Activated CD4-positive, alpha-beta T cell treated with anti-CD3 and anti-CD28 coated beads for 1 hour (primary cell): Measurements from ENCODE around the gene PKNOX2.

Source experiments
- DNase-seq: peaks from one replicate; pipeline ENCODE4 v3.0.0-alpha.2; 2020

The PKNOX2 gene

GRCh38 chr11:125343718-125344131, 179.2 kb downstream of the PKNOX2 start:
- no peak for DNase-seq

- DNase-seq: no peak
These were observed 180.4 kb downstream of the PKNOX2 start for GRCh38 chr11:125344846-125345420.

- DNase-seq: no peak
These were observed 181.0 kb downstream of the PKNOX2 start for GRCh38 chr11:125345421-125346178.

- DNase-seq: no peak
These were observed 181.6 kb downstream of the PKNOX2 start for GRCh38 chr11:125346179-125346530.

GRCh38 chr11:125346565-125347260, 182.2 kb downstream of the PKNOX2 start:
- no peak for DNase-seq

GRCh38 chr11:125347261-125347585, 182.7 kb downstream of the PKNOX2 start:
- DNase-seq: no peak

- DNase-seq: no peak
These were observed 183.6 kb downstream of the PKNOX2 start for GRCh38 chr11:125348141-125348651.

GRCh38 chr11:125348674-125349309, 184.2 kb downstream of the PKNOX2 start:
- peak; percentile 19 for DNase-seq

GRCh38 chr11:125350206-125351032, 185.9 kb downstream of the PKNOX2 start:
- DNase-seq: no peak

- no peak for DNase-seq
These were observed 186.7 kb downstream of the PKNOX2 start for GRCh38 chr11:125351033-125351867.

GRCh38 chr11:125351868-125352250, 187.3 kb downstream of the PKNOX2 start:
- DNase-seq: no peak

- no peak for DNase-seq
These were observed 192.2 kb downstream of the PKNOX2 start for GRCh38 chr11:125356797-125357196.

- DNase-seq: no peak
These were observed 193.0 kb downstream of the PKNOX2 start for GRCh38 chr11:125357551-125357950.

- DNase-seq: no peak
These were observed 193.8 kb downstream of the PKNOX2 start for GRCh38 chr11:125358254-125358840.

GRCh38 chr11:125359130-125359529, 194.6 kb downstream of the PKNOX2 start:
- no peak for DNase-seq

- no peak for DNase-seq
These were observed 195.5 kb downstream of the PKNOX2 start for GRCh38 chr11:125360066-125360465.

- DNase-seq: no peak
These were observed 199.7 kb downstream of the PKNOX2 start for GRCh38 chr11:125364121-125364826.

GRCh38 chr11:125365196-125365931, 200.8 kb downstream of the PKNOX2 start:
- no peak for DNase-seq

- DNase-seq: no peak
These were observed 203.2 kb downstream of the PKNOX2 start for GRCh38 chr11:125367710-125368109.

GRCh38 chr11:125368757-125369156, 204.2 kb downstream of the PKNOX2 start:
- DNase-seq: no peak
